Stimulated activated CD8-positive, alpha-beta memory T cell treated with anti-CD3 and anti-CD28 coated beads, Interleukin-7, amount 100 ng/mL, for 24 hours (primary cell): ENCODE data around the gene TADA2B.
A peak's percentile ranks its signal among the peaks of the same experiment; 100 is the strongest.
"Not testable (repeated sequence)": the region's sequence is repeated elsewhere in the genome, so short reads cannot be mapped to it uniquely, and the experiment has no call there.

Experiments
- DNase-seq: peaks from one replicate; pipeline ENCODE4 v3.0.0-alpha.2; 2020; ENCODE audit warnings: low read depth

Gene TADA2B

DNA sequence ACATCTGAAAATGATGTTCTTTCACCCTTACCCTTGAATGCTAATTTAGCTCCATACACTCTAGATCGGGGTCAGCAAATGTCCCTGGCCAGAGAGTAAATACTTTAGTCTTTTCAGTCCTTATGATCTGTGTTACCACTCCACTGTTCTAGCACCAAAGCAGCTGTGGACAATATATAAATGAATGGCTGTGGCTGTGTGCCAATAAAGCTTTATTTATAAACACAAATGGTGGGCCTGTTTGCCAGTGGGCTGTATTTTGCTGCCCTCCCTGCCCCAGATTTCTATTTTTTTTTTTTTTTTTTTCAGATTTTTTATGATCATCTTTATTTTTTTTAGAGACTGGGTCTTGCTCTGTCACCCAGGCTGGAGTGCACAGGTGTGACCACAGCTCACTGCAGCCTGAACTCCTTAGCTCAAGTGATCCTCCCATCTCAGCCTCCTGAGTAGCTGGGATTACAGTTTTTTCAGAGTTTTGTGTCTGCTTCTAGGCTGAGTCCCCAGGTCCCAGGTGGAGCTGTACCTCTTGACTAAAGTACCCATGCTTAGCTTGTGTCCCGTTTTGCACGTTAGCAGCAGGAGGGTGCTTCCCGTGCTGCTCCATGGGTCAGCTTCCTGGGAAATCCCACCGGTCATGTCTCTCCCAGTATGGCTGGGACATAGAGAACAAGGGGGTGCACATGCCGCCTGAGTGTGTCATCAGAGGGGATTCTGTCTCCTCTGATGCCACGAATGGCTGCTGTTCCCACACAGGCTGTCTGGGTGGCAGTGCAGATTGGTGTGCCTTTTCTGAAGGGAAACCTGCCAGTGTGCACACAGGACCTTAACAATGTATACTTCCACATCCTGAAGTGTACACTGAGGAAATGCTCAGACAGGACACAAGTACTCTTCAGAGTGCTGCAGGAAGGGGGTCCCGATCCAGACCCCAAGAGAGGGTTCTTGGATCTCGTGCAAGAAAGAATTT, 40.7 kb downstream of the TADA2B start:
- DNase-seq, result no peak

DNA sequence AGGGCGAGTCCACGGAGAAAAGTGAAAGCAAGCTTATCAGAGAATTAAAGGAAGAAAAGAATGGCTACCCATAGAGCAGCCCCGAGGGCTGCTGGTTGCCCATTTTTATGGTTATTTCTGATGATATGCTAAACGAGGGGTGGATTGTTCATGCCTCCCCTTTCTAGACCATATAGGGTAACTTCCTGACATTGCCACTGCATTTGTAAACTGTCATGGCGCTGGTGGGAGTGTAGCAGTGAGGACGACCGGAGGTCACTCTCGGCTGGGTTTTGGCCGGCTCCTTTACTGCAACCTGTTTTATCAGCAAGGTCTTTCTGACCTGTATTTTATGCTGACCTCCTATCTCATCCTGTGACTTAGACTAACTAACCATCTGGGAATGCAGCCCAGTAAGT, 41.4 kb downstream of the TADA2B start:
- not testable (repeated sequence) for DNase-seq

GRCh38 chr4:7086384-7086783, 43.2 kb downstream of the TADA2B start:
- DNase-seq, result no peak

DNA sequence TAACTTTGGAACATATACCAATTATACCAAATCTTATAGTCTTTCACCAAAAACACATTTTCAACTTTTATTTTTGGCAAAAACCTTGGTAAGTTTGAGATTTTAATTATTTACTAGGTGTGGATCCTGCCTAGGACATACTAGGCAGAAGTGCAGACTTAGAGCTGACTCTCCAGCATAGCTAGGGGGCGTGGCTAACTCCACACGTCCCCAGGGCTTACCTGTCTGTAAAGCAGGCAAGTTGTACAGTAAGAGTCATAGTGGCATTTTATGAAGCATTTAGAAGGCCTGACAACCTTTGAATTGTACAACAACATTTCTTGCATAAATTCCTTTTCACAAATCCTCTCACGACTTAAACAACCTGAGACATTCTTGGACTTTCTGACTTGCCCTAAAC, 43.9 kb downstream of the TADA2B start:
- DNase-seq, result no peak

DNA sequence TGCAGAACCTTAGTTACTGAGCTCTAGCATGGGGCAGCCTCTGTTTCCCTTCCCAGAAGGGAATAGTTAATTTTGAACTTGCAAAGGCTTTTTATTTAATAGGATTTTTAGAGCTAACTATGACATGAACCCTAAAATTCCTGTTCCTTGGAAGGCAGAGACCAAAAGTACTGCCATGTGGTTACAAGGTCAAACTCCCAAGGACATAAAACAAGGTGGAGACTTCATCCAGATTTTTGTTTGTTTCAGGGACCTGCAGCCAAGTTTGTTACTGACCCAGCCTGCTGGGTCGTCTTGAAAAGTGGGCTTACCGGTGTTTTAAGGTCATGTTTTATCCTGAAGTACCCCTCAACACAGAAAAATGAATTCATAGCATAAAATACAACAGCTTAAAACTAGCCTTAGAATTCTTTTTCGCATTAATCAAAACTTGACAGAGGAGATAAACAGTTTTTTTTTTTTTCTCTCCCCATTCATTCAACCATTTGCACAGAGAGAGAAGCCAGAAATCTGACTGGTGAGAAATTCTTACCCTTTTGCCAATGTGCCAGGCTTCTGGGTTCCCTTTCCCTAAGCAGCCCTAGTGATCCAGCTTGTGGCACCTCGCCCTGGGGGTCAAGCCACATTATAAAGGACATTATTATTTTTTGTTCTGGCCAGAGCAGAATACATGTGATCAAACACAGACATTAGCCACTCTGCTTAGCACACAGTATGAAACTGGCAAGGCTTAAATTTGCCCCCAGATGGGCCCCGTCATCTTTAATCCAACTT, 46.2 kb downstream of the TADA2B start:
- DNase-seq, result no peak

GRCh38 chr4:7092026-7092425, 48.9 kb downstream of the TADA2B start:
- no peak for DNase-seq

GRCh38 chr4:7094916-7095315, 51.7 kb downstream of the TADA2B start:
- no peak for DNase-seq

DNA sequence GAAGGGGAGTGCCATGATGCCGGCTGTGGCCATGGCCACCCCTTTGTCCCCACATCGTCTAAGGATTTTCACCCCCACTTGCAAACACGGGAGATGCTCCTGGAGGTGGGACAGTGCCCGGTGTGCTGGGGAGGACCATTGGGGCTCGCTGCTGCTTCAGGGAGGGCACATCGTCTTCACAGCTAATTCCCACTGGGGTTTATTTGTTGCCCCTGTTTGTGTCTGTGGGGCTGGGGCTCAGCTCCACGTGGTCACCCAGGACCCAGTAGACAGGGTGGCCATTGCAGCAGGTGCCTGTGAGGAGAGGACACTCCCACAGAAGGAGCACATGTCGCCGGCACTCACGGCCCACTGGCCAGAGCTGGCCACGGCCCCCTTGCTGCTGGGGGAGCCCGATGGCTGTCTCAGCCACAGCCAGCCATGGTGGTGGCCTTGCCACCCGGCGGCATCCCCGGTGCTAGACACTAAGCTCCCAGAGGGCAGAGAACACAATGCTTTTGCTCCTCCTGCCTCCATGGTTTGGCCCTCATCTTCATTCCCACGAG, 52.5 kb downstream of the TADA2B start:
- no peak for DNase-seq

DNA sequence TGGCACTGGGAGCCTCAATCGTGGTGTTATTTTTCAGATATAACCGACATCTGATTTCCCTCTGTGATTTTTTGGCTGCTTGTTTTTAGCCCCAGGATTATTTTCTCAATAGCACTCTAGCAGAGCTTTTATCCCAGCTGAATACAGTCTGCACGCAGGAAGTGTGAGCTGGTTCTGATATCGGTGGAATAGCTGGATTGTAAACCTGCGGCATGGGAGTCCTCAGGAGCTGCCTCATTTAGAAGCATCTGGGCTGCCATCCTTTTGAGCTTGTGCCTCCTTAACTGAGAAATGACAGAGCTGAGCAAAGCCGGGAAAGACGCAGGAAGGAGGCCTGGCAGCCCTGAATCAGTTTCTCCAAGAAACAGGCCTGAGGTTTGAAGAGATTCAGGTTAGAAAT, 53.1 kb downstream of the TADA2B start:
- no peak for DNase-seq

DNA sequence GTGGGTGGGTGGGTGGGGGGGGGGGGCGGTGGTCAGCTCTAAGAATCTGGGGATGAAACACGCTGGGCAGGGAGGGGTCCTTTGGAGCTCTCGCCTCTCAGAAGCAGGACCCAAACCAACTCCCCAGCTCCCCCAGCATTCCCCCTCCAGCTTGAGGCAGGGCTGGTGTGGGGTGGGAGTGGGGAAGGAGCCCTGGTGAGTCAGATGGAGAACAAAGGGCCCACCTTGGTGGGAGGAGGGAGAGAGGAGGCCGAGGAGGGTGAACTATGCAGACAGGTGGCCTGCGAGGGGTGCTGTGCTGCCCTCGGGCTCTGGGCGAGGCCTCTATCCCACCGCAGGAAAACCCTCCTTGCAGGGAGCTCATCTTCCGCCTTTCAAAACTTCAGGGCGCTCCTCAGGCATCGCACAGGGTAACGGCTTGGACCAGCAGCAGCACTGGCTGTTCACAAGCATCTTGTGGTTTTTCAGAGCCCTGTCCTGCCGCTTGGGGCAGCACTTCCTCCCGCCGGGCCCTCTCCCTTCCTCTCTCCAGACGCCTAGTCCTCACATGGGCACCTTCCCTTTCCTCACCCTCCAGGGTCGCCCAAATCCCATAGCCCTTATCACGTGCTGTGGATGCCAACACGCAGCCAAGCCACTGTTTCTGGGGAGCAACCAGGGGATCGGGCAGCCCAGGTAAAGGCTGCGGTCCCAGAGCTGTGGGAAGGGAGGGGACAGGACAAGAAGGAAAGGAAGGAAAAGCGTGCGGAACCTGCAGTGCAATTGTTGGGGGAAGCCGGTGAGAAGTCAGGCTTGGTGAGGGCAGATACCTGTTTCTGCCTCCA, 58.7 kb downstream of the TADA2B start:
- peak; percentile 20 for DNase-seq

- not testable (repeated sequence) for DNase-seq
These were observed 59.3 kb downstream of the TADA2B start for GRCh38 chr4:7102516-7102909.

DNA sequence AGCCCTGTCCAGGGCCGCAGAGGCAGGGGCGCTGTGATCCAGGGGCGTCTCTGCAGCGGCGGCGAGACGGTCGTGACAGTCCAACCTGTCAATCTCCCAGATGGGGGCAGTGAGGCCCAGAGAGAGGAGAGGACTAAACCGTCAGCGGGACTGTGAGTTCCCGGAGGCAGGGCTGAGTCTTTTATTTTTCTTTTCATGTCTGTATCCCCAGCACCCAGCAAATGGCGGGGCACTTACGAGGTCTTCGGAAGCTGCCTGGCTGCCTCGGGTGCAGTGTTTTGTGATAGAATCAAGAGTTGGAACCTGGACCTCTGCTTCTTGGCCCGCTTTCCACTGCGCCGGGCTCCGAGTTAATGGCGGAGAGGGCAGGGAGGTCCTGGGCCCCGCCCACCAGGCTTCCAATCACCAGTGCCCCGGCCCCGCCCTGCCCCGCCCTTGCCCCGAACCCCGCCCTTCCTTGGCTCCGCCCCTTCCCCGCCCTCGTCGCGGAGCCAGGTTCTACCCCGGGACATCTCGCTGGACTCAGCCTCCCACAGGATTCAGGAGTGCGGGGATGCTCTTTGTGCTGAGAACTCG, 59.9 kb downstream of the TADA2B start:
- peak; percentile 65 for DNase-seq

- DNase-seq, result no peak
These were observed 60.6 kb downstream of the TADA2B start for GRCh38 chr4:7103607-7104365.

DNA sequence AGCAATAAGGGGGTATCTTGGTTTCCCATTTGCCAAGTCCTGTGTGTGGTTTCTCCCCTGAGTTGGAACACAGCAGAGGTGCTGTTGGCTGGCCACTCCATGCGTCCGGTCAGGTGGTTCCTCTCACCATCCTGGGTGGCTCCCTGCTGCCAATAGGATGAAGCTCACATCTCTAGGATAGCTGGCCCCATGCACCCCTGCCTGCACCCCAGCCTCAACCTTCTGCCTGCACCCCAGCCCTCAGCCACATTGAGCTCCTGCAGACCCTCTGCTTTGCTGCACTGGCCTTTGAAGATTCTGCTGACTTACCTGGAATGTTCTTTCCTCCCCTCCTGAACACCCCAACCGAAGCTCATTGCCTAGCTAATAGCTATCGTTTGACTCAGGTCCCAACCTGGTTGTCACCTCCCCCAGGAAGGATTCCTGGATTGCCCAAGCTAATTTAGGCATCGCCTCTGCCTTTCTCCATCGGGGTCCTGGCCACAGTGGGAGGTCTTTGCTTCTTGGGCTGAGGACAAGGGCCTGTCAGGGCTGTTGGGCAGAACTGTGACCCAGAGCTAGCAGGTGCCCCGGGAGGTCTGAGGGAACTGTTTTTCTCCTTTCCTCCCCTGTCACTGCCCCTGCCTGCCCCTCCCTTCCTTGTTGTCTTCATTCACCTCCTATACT, 61.3 kb downstream of the TADA2B start:
- DNase-seq, result no peak

DNA sequence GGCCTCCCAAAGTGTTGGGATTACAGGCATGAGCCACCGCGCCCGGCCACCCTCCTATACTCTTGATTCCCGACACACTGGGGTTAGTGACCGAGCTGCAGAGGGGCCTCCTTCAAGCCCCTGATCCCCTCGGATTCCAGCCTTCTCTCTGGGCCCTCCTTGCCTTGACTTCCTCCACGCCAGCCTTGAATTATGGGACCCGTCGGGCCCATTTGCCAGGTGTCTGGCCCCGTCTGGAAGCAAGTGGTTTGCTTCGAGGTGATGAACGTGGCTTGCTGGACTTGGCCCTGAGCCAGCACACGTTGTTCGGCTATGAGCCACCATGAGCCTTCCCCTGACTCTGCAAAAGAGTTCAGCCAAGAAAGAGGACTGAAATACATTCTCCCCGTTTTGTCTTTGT, 62.1 kb downstream of the TADA2B start:
- no peak for DNase-seq

DNA sequence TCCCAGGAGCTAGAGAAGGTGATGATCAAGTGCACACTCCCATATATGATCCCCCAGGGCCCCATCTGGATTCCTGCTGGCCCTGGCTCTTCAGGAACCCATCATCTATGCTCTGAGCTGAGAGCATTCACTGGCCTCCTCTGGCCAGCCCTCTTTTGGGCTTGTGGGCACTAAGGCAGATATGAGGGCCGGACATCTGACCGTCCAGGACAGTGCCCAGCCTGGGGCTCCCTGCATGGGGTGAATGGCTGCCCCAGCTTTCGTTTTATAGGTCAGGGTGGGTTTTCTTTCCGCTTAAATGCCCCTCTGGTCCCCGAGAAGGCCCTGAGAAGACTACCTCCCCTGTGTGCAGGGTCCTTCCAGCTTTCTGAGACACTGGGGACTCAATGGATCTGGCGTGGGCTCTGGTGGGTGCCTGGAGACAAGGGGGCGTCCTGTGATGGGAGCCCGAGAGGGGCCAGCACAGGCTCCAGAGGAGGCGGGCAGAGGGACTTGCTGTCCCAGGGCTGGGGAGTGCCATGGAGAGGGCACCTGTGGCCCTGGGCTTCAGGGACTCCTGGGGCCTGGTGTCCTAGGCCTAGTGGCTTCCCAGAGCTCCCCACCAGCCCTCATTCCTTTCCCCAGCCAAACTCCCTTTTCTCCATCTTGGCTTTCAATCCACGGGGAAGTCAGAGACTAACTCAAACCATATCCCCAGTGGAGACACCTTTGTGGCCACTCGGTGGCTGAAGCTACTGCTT, 64.2 kb downstream of the TADA2B start:
- DNase-seq, result no peak
